RWPE2 (cell line): ENCODE results near the gene SCGB1C2.

Experiments
- ATAC-seq: fragments of 200-7000 bp; cut with Tn5 transposase; 3 replicates; pipeline ENCODE4 v1.9.1; 2021; ENCODE audit warnings: low read depth
- DNase-seq: peaks from one replicate; pipeline ENCODE4 v3.0.0-alpha.2; 2020; ENCODE audit warnings: low spot score
- H3K27ac ChIP-seq: fragments of 450-650 bp; 2 replicates; pipeline ENCODE4 v1.5.1; 2017; ENCODE audit warnings: mild to moderate bottlenecking; ENCODE audit not compliant: poor library complexity, severe bottlenecking
- H3K27me3 ChIP-seq: fragments of 250-450 bp; sonication (Bioruptor Pico); 2 replicates; pipeline ENCODE4 v1.5.1; 2021; ENCODE audit warnings: mild to moderate bottlenecking, moderate library complexity; ENCODE audit not compliant: insufficient read depth, poor library complexity, severe bottlenecking
- H3K36me3 ChIP-seq: fragments of 250-450 bp; sonication (Bioruptor Pico); 2 replicates; pipeline ENCODE4 v1.5.1; 2020; ENCODE audit warnings: low read depth, mild to moderate bottlenecking, moderate library complexity
- H3K4me1 ChIP-seq: fragments of 250-450 bp; sonication (Bioruptor Pico); 2 replicates; pipeline ENCODE4 v1.5.1; 2021; ENCODE audit warnings: mild to moderate bottlenecking, moderate library complexity; ENCODE audit not compliant: insufficient read depth, poor library complexity, severe bottlenecking
- H3K4me3 ChIP-seq: fragments of 250-450 bp; sonication (Bioruptor Pico); 2 replicates; pipeline ENCODE4 v1.5.1; 2021; ENCODE audit warnings: mild to moderate bottlenecking, moderate library complexity; ENCODE audit not compliant: severe bottlenecking
- H3K9me3 ChIP-seq: fragments of 250-450 bp; sonication (Bioruptor Pico); 2 replicates; pipeline ENCODE4 v1.5.1; 2021; ENCODE audit warnings: mild to moderate bottlenecking, moderate library complexity; ENCODE audit not compliant: severe bottlenecking
- CTCF ChIP-seq: fragments of 450-650 bp; IDR thresholded peaks from one replicate; pipeline ENCODE4 v1.5.1; 2017; ENCODE audit warnings: mild to moderate bottlenecking, moderate library complexity; ENCODE audit not compliant: poor library complexity, severe bottlenecking

Gene SCGB1C2

GRCh38 chr17:148757-149156 lies 11.4 kb downstream of the SCGB1C2 start:
- Histone ChIP-seq H3K27ac (no peak overlapping the region), H3K9me3 (no peaks in the 10 kb centered on the region), H3K4me1 (no peaks in the 10 kb centered on the region), H3K27me3 (no peaks in the 10 kb centered on the region), H3K36me3 (no peaks in the 10 kb centered on the region), H3K4me3 (no peak overlapping the region)
- ATAC-seq (no peak), DNase-seq (no peak)
- TF ChIP-seq CTCF, result no peak

- no peaks in the 10 kb centered on the region for H3K4me1 ChIP-seq
- no peak overlapping the region for H3K27ac ChIP-seq
- TF ChIP-seq CTCF, result no peak
- DNase-seq (no peak), ATAC-seq (no peak)
- H3K36me3 ChIP-seq, result no peaks in the 10 kb centered on the region
- no peak overlapping the region for H3K4me3 ChIP-seq
- H3K9me3 ChIP-seq, result no peaks in the 10 kb centered on the region
- H3K27me3 ChIP-seq, result no peaks in the 10 kb centered on the region
These were observed 11.9 kb downstream of the SCGB1C2 start for GRCh38 chr17:149231-149630.

- no peak for DNase-seq
- ATAC-seq, result no peak
- Histone ChIP-seq H3K4me3 (no peak overlapping the region), H3K4me1 (no peaks in the 10 kb centered on the region), H3K9me3 (no peaks in the 10 kb centered on the region), H3K27me3 (no peaks in the 10 kb centered on the region), H3K27ac (no peak overlapping the region), H3K36me3 (no peaks in the 10 kb centered on the region)
- TF ChIP-seq CTCF, result no peak
These were observed 12.7 kb downstream of the SCGB1C2 start for GRCh38 chr17:149897-150584.

- TF ChIP-seq CTCF, result no peak
- H3K9me3 ChIP-seq, result no peaks in the 10 kb centered on the region
- no peak for ATAC-seq
- DNase-seq, result no peak
- no peaks in the 10 kb centered on the region for H3K27me3 ChIP-seq
- H3K4me1 ChIP-seq, result no peaks in the 10 kb centered on the region
- no peak overlapping the region for H3K4me3 ChIP-seq
- no peak overlapping the region for H3K27ac ChIP-seq
- no peaks in the 10 kb centered on the region for H3K36me3 ChIP-seq
These were observed 13.6 kb downstream of the SCGB1C2 start for GRCh38 chr17:151004-151403.
